ENCODE measurements around the gene ZNF862. TPM values are rescaled to one million over a fixed set of nuclear protein-coding genes. Genes with fewer than 3 reads are reported as not detected.
"Not testable (repeated sequence)": the region's sequence is repeated elsewhere in the genome, so short reads cannot be mapped to it uniquely, and the experiment has no call there.

The ZNF862 gene
- total and polyA plus RNA-seq, 7 donors, result 1.4 to 7.8 (median 5.3) TPM

- ATAC-seq; intact Hi-C loops (cut with DNase I); H3K36me3 ChIP-seq (ENCODE audit: insufficient read depth in 1 of 2, low read depth in 1 of 2); H3K4me1 ChIP-seq; H3K27me3 ChIP-seq (ENCODE audit: insufficient read depth in 3 of 3, low read length in 2 of 3); H3K4me3 ChIP-seq; H3K27ac ChIP-seq; DNase-seq; H3K9me3 ChIP-seq: not testable (repeated sequence)
- WGBS, 3 donors, result 75 to 82% (median 76%) methylated on average over 7 of the region's 9 CpGs
Observed at GRCh38 chr7:149910219-149910618, 72.0 kb downstream of the ZNF862 start.

- H3K4me1 ChIP-seq; H3K4me3 ChIP-seq; ATAC-seq; H3K36me3 ChIP-seq (ENCODE audit: insufficient read depth in 1 of 2, low read depth in 1 of 2); DNase-seq; H3K9me3 ChIP-seq; H3K27me3 ChIP-seq (ENCODE audit: insufficient read depth in 3 of 3, low read length in 2 of 3); H3K27ac ChIP-seq; intact Hi-C loops (cut with DNase I): not testable (repeated sequence)
- WGBS, 3 donors, result 41 to 72% (median 60%) methylated on average over 1 to 2 of the region's 4 CpGs
Observed at GRCh38 chr7:149912126-149912525, 74.0 kb downstream of the ZNF862 start.

Other genes with a start within 250 kb of the ZNF862 start
- 1 to 10 TPM; 1.7 to 2.8 (median 2.3) TPM for gene ZNF467, start 64.8 kb upstream of the ZNF862 start, total RNA-seq
- 1 to 10 TPM in 2 of 3 donors, under 1 TPM in 1; 0.87 to 1.3 (median 1.2) TPM for gene ZNF467, start 64.8 kb upstream of the ZNF862 start, polyA plus RNA-seq
- gene ATP6V0E2, start 35.6 kb downstream of the ZNF862 start, total RNA-seq, result 10 to 100 TPM in 2 of 4 donors, 1 to 10 TPM in 2; 3.7 to 12.8 (median 9.3) TPM
- 10 to 100 TPM; 11.3 to 11.7 (median 11.5) TPM for gene ATP6V0E2, start 35.6 kb downstream of the ZNF862 start, polyA plus RNA-seq

Data from psoas muscle (tissue), 8 donors.